CD4-positive, alpha-beta T cell (primary cell): ENCODE data around the gene HSPB2. TPM values are rescaled to one million over a fixed set of nuclear protein-coding genes. Genes with fewer than 3 reads are reported as not detected.

Experiments
- ATAC-seq: fragments of 200-7000 bp; cut with Tn5 transposase; one replicate; pipeline ENCODE4 v1.10.0; 2022; ENCODE audit warnings: mild to moderate bottlenecking; ENCODE audit not compliant: poor library complexity
- CTCF ChIA-PET: fragments of 350-600 bp; sonication (Branson Sonifier 250); formaldehyde crosslinking; loops from one replicate; lab custom pipeline; 2021; ENCODE audit warnings: antibody characterized with exemption, inconsistent platforms; lab: Charles Lee
- POLR2A ChIA-PET: fragments of 350-600 bp; sonication (Branson Sonifier 250); formaldehyde crosslinking; loops from one replicate; lab custom pipeline; 2021; ENCODE audit warnings: antibody characterized with exemption, inconsistent platforms; lab: Charles Lee
- DNase-seq, 14 experiments: peaks; one replicate each; pipeline ENCODE4 v3.0.0-alpha.2; 2013 to 2020; ENCODE audit warnings: mixed read lengths in 2 of 14
- H3K27ac ChIP-seq, 2 donors: one replicate each; pipeline versions ENCODE4 v1.5.1 to v1.7.0; 2013; ENCODE audit warnings: low read length in 2 of 2, low read depth in 1 of 2, mild to moderate bottlenecking in 1 of 2
- H3K27me3 ChIP-seq, 2 experiments: 1 replicate in 1 of 2; 2 replicates in 1 of 2; pipeline versions ENCODE4 v1.6.1 to v1.7.0; 2013; ENCODE audit warnings: low read length in 2 of 2, control low read depth in 1 of 2, mild to moderate bottlenecking in 1 of 2, moderate library complexity in 1 of 2; ENCODE audit not compliant: insufficient read depth in 2 of 2, control insufficient read depth in 1 of 2
- H3K36me3 ChIP-seq: one replicate; pipeline ENCODE4 v1.6.1; 2013; ENCODE audit warnings: low read length, control low read depth; ENCODE audit not compliant: insufficient read depth
- H3K4me1 ChIP-seq: one replicate; pipeline ENCODE4 v1.6.1; 2013; ENCODE audit warnings: low read length, control low read depth; ENCODE audit not compliant: insufficient read depth
- H3K4me3 ChIP-seq: one replicate; pipeline ENCODE4 v1.5.1; 2013; ENCODE audit warnings: mild to moderate bottlenecking, low read length, moderate library complexity
- H3K9me3 ChIP-seq, 2 experiments: 1 replicate in 1 of 2; 2 replicates in 1 of 2; pipeline versions ENCODE4 v1.6.1 to v1.7.0; 2013; ENCODE audit warnings: low read length in 2 of 2, mild to moderate bottlenecking in 2 of 2, control low read depth in 1 of 2, moderate library complexity in 1 of 2; ENCODE audit not compliant: control insufficient read depth in 1 of 2, insufficient read depth in 1 of 2
- H3K27ac Mint-ChIP-seq: one replicate; pipeline ENCODE4 v1.8.0; 2020; ENCODE audit warnings: mixed read lengths
- H3K27me3 Mint-ChIP-seq: one replicate; pipeline ENCODE4 v1.8.0; 2021; ENCODE audit warnings: mixed read lengths
- H3K36me3 Mint-ChIP-seq: one replicate; pipeline ENCODE4 v1.8.0; 2021; ENCODE audit warnings: low read depth, mixed read lengths
- H3K4me1 Mint-ChIP-seq: one replicate; pipeline ENCODE4 v1.8.0; 2021; ENCODE audit warnings: low read depth, mixed read lengths
- H3K4me3 Mint-ChIP-seq: one replicate; pipeline ENCODE4 v1.8.0; 2020; ENCODE audit warnings: mild to moderate bottlenecking, mixed read lengths
- H3K9me3 Mint-ChIP-seq: one replicate; pipeline ENCODE4 v1.8.0; 2020; ENCODE audit warnings: mixed read lengths
- CTCF ChIP-seq: fragments of 200-600 bp; IDR thresholded peaks from one replicate; pipeline ENCODE4 v1.8.0; 2022; ENCODE audit warnings: antibody characterized with exemption, mild to moderate bottlenecking
- intact Hi-C, 2 experiments: fragments of 100-400 bp; cut with DNase I in 1 of 2; cut with micrococcal nuclease in 1 of 2; formaldehyde crosslinking; loops; one replicate each; pipeline versions ENCODE4 v1.15.1 to v1.9.0; 2023 to 2025; cut with DNase I, micrococcal nuclease
- total RNA-seq, 174 experiments: library from RNA in 2 of 174; stranded (reverse) in 2 of 174; gene quantifications; one replicate each; pipeline ENCODE4 v1.2.3 and lab custom pipeline; 2021 to 2026

HSPB2 gene
- total RNA-seq, 2 experiments from 2014 or later: not detected

GRCh38 chr11:111870886-111871692 lies 41.4 kb upstream of the HSPB2 start, which contains the start of gene ALG9:
ALG9 (minus strand) TSS chr11:111871581; CDS start chr11:111871482, 99 bp downstream.
- H3K27me3 ChIP-seq: no peaks in the 10 kb centered on the region
- peaks cover 35% of the 10 kb centered on the region for H3K4me1 Mint-ChIP-seq
- DNase-seq (peak; percentile 82 to 92 (median 90)), ATAC-seq (peak; percentile 83)
- H3K36me3 ChIP-seq: peaks cover 36% of the 10 kb centered on the region
- H3K9me3 ChIP-seq: no peaks in the 10 kb centered on the region
- POLR2A ChIA-PET: interaction anchor here (0.5 to 2.9 kb wide), 11 partner anchors 9 to 1442 kb away, joined by 3 to 26 read pairs (median 5); partner anchors contain the start of genes PPP2R1B, SDHD and TIMM8B
- CTCF ChIA-PET: interaction anchor here (1.0 to 1.6 kb wide), 7 partner anchors 9 to 284 kb away, joined by 3 to 6 read pairs (median 4); no protein-coding TSS in a partner anchor
- intact Hi-C loops: loop anchor here (1.0 to 5.0 kb wide), 4 partner anchors 8 to 1441 kb away; partner anchors contain the start of genes CFAP68 (in 1 of the 2), FDXACB1 (in 1 of the 2), PPP2R1B (in 1 of the 2) and TTC12 (in 1 of the 2)
- H3K27ac ChIP-seq: peak within 1 kb of the TSS; percentile 83 to 84
- H3K9me3 Mint-ChIP-seq: no peaks in the 10 kb centered on the region
- peak within 1 kb of the TSS; percentile 93 for H3K27ac Mint-ChIP-seq
- H3K4me3 Mint-ChIP-seq: peak within 1 kb of the TSS; percentile 90
- peaks cover 47% of the 10 kb centered on the region for H3K36me3 Mint-ChIP-seq
- peaks cover 19% of the 10 kb centered on the region for H3K4me1 ChIP-seq
- peak within 1 kb of the TSS; percentile 82 for H3K4me3 ChIP-seq
- no peaks in the 10 kb centered on the region for H3K27me3 Mint-ChIP-seq
- TF ChIP-seq CTCF: peak; percentile 26

DNA sequence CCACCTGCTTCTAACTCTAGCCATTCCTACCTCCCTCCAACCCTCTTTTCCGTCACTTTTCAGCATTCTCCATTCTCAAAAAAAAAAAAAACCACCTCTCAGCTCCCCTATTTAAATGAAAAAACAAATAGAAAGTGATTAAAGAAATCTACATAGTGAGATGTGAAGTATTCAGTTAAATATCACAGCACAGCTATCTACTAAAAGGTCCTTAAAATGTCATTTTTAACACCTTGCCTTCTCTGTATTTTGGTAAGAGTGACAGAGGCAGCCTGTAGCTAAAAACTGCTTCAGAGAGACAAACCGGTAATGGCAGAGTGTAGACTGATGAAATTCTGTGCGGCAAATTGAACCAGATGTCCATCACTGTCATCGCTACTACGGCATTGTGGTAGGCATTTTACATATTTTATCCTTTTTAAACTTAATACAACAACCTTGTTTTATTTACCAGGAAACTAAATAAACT lies 40.8 kb upstream of the HSPB2 start:
- peak overlapping the region; percentile 83 to 84 for H3K27ac ChIP-seq
- H3K27me3 ChIP-seq: no peaks in the 10 kb centered on the region
- no peaks in the 10 kb centered on the region for H3K9me3 ChIP-seq
- intact Hi-C loops: loop anchor here (1.0 to 5.0 kb wide), 4 partner anchors 8 to 1441 kb away; partner anchors contain the start of genes CFAP68 (in 1 of the 2), FDXACB1 (in 1 of the 2), PPP2R1B (in 1 of the 2) and TTC12 (in 1 of the 2)
- H3K4me3 ChIP-seq: peak overlapping the region; percentile 82
- H3K36me3 ChIP-seq: peaks cover 33% of the 10 kb centered on the region
- CTCF ChIA-PET: interaction anchor here (1.0 to 1.6 kb wide), 6 partner anchors 10 to 285 kb away, joined by 3 to 6 read pairs (median 4); no protein-coding TSS in a partner anchor
- POLR2A ChIA-PET: interaction anchor here (0.6 to 2.9 kb wide), 10 partner anchors 8 to 1443 kb away, joined by 3 to 26 read pairs (median 6); partner anchors contain the start of genes PPP2R1B, SDHD and TIMM8B
- H3K4me3 Mint-ChIP-seq: peak overlapping the region; percentile 90
- peak overlapping the region; percentile 93 for H3K27ac Mint-ChIP-seq
- DNase-seq (no peak), ATAC-seq (no peak)
- H3K9me3 Mint-ChIP-seq: no peaks in the 10 kb centered on the region
- peaks cover 35% of the 10 kb centered on the region for H3K4me1 Mint-ChIP-seq
- H3K36me3 Mint-ChIP-seq: peaks cover 41% of the 10 kb centered on the region
- peaks cover 19% of the 10 kb centered on the region for H3K4me1 ChIP-seq
- TF ChIP-seq CTCF: no peak
- no peaks in the 10 kb centered on the region for H3K27me3 Mint-ChIP-seq

GRCh38 chr11:111878385-111878848 lies 34.1 kb upstream of the HSPB2 start:
- H3K27me3 ChIP-seq: no peaks in the 10 kb centered on the region
- TF ChIP-seq CTCF: no peak
- Mint-ChIP-seq H3K4me3 (peak overlapping the region; percentile 92), H3K27ac (peak overlapping the region; percentile 94), H3K4me1 (peaks cover 18% of the 10 kb centered on the region), H3K27me3 (no peaks in the 10 kb centered on the region), H3K36me3 (peaks cover 32% of the 10 kb centered on the region), H3K9me3 (no peaks in the 10 kb centered on the region)
- H3K4me1 ChIP-seq: peaks cover 14% of the 10 kb centered on the region
- H3K36me3 ChIP-seq: peaks cover 14% of the 10 kb centered on the region
- ChIA-PET CTCF (interaction anchor here (0.9 to 2.1 kb wide), 6 partner anchors 9 to 274 kb away, joined by 3 to 6 read pairs (median 3); no protein-coding TSS in a partner anchor), POLR2A (interaction anchor here (4.3 kb wide), 1 partner anchor 48 kb away, joined by 44 read pairs; no protein-coding TSS in a partner anchor)
- intact Hi-C loops: loop anchor here (2.0 to 5.0 kb wide), 6 partner anchors 102 to 339 kb away; partner anchors contain the start of genes NKAPD1 (in 2 of the 2), PIH1D2 (in 2 of the 2) and DLAT (in 1 of the 2)
- H3K4me3 ChIP-seq: peak overlapping the region; percentile 76
- no peaks in the 10 kb centered on the region for H3K9me3 ChIP-seq
- ATAC-seq (no peak), DNase-seq (no peak)
- H3K27ac ChIP-seq: peak overlapping the region; percentile 97 to 99
